Astrocyte (in vitro differentiated cells and primary cell): Measurements from ENCODE around the gene SOBP. TPM values are rescaled to one million over a fixed set of nuclear protein-coding genes. Genes with fewer than 3 reads are reported as not detected.

Experiments
- DNase-seq: peaks from one replicate; pipeline ENCODE4 v3.0.0-alpha.2; 2010; ENCODE audit warnings: low read depth
- FAIRE-seq: peaks from 2 replicates; lab custom pipeline; 2011; peaks lifted over from hg19 to GRCh38; lab: Jason Lieb, UNC
- H2AFZ ChIP-seq: 2 replicates; pipeline ENCODE4 v1.6.0; 2012; ENCODE audit warnings: low read depth, low read length, inconsistent platforms
- H3K27ac ChIP-seq: 2 replicates; pipeline ENCODE4 v1.5.1; 2011; ENCODE audit warnings: low read depth, low read length, inconsistent platforms
- H3K27me3 ChIP-seq: 2 replicates; pipeline ENCODE4 v1.6.0; 2011; ENCODE audit warnings: low read length, inconsistent platforms; ENCODE audit not compliant: insufficient read depth
- H3K36me3 ChIP-seq: 2 replicates; pipeline ENCODE4 v1.5.1; 2011; ENCODE audit warnings: low read length, inconsistent platforms; ENCODE audit not compliant: insufficient read depth
- H3K4me1 ChIP-seq: 2 replicates; pipeline ENCODE4 v1.5.1; 2011; ENCODE audit warnings: low read length, inconsistent platforms; ENCODE audit not compliant: insufficient read depth
- H3K4me2 ChIP-seq: 2 replicates; pipeline ENCODE4 v1.6.0; 2012; ENCODE audit warnings: low read length, inconsistent platforms
- H3K4me3 ChIP-seq: 2 replicates; pipeline ENCODE4 v1.5.1; 2011; ENCODE audit warnings: low read depth, mild to moderate bottlenecking, low read length, inconsistent platforms; ENCODE audit not compliant: insufficient read depth
- H3K79me2 ChIP-seq: 2 replicates; pipeline ENCODE4 v1.6.0; 2012; ENCODE audit warnings: mild to moderate bottlenecking, low read length, inconsistent platforms; ENCODE audit not compliant: insufficient read depth
- H3K9ac ChIP-seq: 2 replicates; pipeline ENCODE4 v1.6.0; 2012; ENCODE audit warnings: mild to moderate bottlenecking, low read length, inconsistent platforms
- H3K9me3 ChIP-seq: 2 replicates; pipeline ENCODE4 v1.5.1; 2012; ENCODE audit warnings: low read depth, mild to moderate bottlenecking, low read length, inconsistent platforms; ENCODE audit not compliant: insufficient read depth
- H4K20me1 ChIP-seq: 2 replicates; pipeline ENCODE4 v1.6.0; 2012; ENCODE audit warnings: low read length, inconsistent platforms; ENCODE audit not compliant: insufficient read depth
- H3K27ac Mint-ChIP-seq: one replicate; pipeline ENCODE4 v1.8.0; 2021; ENCODE audit warnings: mild to moderate bottlenecking, mixed read lengths; ENCODE audit not compliant: unreplicated experiment
- H3K27me3 Mint-ChIP-seq: one replicate; pipeline ENCODE4 v1.8.0; 2021; ENCODE audit warnings: low read depth, mixed read lengths; ENCODE audit not compliant: unreplicated experiment
- H3K36me3 Mint-ChIP-seq: one replicate; pipeline ENCODE4 v1.8.0; 2021; ENCODE audit warnings: low read depth, mixed read lengths; ENCODE audit not compliant: unreplicated experiment
- H3K4me1 Mint-ChIP-seq: one replicate; pipeline ENCODE4 v1.8.0; 2021; ENCODE audit warnings: low read depth, mixed read lengths; ENCODE audit not compliant: unreplicated experiment
- H3K4me3 Mint-ChIP-seq: one replicate; pipeline ENCODE4 v1.8.0; 2021; ENCODE audit warnings: mild to moderate bottlenecking, moderate library complexity, mixed read lengths; ENCODE audit not compliant: unreplicated experiment
- H3K9me3 Mint-ChIP-seq: one replicate; pipeline ENCODE4 v1.8.0; 2021; ENCODE audit warnings: mild to moderate bottlenecking, mixed read lengths; ENCODE audit not compliant: unreplicated experiment
- EZH2 ChIP-seq: IDR thresholded peaks from 2 replicates; pipeline ENCODE4 v1.6.1; 2012; ENCODE audit warnings: mild to moderate bottlenecking, low read length, inconsistent platforms; ENCODE audit not compliant: insufficient read depth
- total RNA-seq: library from RNA; stranded (reverse); gene quantifications from 2 replicates; pipeline ENCODE4 v1.2.1, GENCODE V29; 2021
- TF ChIP-seq, protein P1 (sequence below): IDR thresholded peaks from 2 replicates; pipeline ENCODE4 v1.5.1; 2011; ENCODE audit warnings: low read depth, mild to moderate bottlenecking, inconsistent platforms, low read length, moderate library complexity; ENCODE audit not compliant: insufficient read depth

The SOBP gene
- total RNA-seq, 1 donor from 2014 or later, result 4.7 TPM

DNA sequence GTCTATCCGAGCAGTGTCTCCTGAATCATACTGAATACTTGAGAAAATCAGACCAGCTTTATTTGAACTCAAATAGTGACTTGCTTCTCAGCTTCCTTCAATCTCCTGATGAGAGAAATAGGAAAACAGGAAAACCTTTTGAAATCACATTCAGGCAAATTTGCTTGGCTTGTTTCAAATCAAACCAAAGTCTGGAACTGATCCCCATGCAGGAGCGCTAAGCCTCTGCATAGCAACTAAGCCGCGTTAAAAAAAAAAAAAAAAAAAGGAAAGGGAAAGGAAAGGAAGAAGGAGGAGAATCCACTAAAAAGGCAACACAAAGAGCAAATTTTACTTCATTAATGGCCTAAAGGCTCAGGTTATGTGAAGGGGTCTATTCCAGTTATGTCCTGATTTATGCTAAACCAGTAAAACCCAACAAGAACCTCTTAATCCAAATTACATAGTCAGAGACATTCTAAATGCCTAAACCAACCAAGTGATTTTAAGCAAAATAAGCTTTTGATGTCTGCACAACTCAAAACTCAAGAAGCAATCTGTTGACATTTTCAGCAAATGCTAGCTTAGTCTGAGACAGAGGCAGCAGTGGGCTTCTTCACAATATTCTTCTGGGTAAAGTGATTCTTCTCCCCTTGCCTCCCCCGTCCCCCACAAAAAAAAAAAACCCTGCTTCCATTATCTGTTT is 112.5 kb downstream of the SOBP start:
- Histone ChIP-seq H3K9ac (no peak overlapping the region), H3K36me3 (no peaks in the 10 kb centered on the region), H4K20me1 (no peaks in the 10 kb centered on the region), H3K4me2 (no peak overlapping the region), H3K27me3 (no peaks in the 10 kb centered on the region), H3K79me2 (no peaks in the 10 kb centered on the region), H3K4me3 (no peak overlapping the region), H3K27ac (no peak overlapping the region), H2AFZ (no peak overlapping the region), H3K4me1 (peaks cover 6% of the 10 kb centered on the region), H3K9me3 (no peaks in the 10 kb centered on the region)
- Mint-ChIP-seq H3K4me1 (peaks cover 51% of the 10 kb centered on the region), H3K27me3 (no peaks in the 10 kb centered on the region), H3K36me3 (no peaks in the 10 kb centered on the region), H3K9me3 (no peaks in the 10 kb centered on the region), H3K27ac (peak overlapping the region; percentile 71), H3K4me3 (no peak overlapping the region)
- no peak for TF ChIP-seq EZH2
- TF ChIP-seq, protein P1, sequence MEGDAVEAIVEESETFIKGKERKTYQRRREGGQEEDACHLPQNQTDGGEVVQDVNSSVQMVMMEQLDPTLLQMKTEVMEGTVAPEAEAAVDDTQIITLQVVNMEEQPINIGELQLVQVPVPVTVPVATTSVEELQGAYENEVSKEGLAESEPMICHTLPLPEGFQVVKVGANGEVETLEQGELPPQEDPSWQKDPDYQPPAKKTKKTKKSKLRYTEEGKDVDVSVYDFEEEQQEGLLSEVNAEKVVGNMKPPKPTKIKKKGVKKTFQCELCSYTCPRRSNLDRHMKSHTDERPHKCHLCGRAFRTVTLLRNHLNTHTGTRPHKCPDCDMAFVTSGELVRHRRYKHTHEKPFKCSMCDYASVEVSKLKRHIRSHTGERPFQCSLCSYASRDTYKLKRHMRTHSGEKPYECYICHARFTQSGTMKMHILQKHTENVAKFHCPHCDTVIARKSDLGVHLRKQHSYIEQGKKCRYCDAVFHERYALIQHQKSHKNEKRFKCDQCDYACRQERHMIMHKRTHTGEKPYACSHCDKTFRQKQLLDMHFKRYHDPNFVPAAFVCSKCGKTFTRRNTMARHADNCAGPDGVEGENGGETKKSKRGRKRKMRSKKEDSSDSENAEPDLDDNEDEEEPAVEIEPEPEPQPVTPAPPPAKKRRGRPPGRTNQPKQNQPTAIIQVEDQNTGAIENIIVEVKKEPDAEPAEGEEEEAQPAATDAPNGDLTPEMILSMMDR, result no peak
- no peak for FAIRE-seq
- DNase-seq, result no peak

- H3K27ac Mint-ChIP-seq, result no peak overlapping the region
- H3K4me3 ChIP-seq, result no peak overlapping the region
- no peak for FAIRE-seq
- no peak overlapping the region for H3K4me2 ChIP-seq
- H3K4me3 Mint-ChIP-seq, result no peak overlapping the region
- H3K79me2 ChIP-seq, result no peaks in the 10 kb centered on the region
- H3K9me3 ChIP-seq, result no peaks in the 10 kb centered on the region
- no peak overlapping the region for H3K27ac ChIP-seq
- no peaks in the 10 kb centered on the region for H3K9me3 Mint-ChIP-seq
- H2AFZ ChIP-seq, result no peak overlapping the region
- no peak for DNase-seq
- H3K9ac ChIP-seq, result no peak overlapping the region
- no peaks in the 10 kb centered on the region for H3K27me3 Mint-ChIP-seq
- no peaks in the 10 kb centered on the region for H3K27me3 ChIP-seq
- peaks cover 6% of the 10 kb centered on the region for H3K4me1 ChIP-seq
- TF ChIP-seq EZH2, result no peak
- H3K36me3 Mint-ChIP-seq, result no peaks in the 10 kb centered on the region
- H3K4me1 Mint-ChIP-seq, result peaks cover 51% of the 10 kb centered on the region
- H3K36me3 ChIP-seq, result no peaks in the 10 kb centered on the region
- H4K20me1 ChIP-seq, result no peaks in the 10 kb centered on the region
Measured at GRCh38 chr6:107603006-107603370, 113.1 kb downstream of the SOBP start.

GRCh38 chr6:107604549-107604948 is 114.6 kb downstream of the SOBP start:
- no peak for FAIRE-seq
- peaks cover 40% of the 10 kb centered on the region for H3K4me1 Mint-ChIP-seq

More at GRCh38 chr6:107604549-107604948, 114.6 kb downstream of the SOBP start:
- Mint-ChIP-seq H3K36me3 (no peaks in the 10 kb centered on the region), H3K27ac (no peak overlapping the region), H3K9me3 (no peaks in the 10 kb centered on the region), H3K27me3 (no peaks in the 10 kb centered on the region), H3K4me3 (no peak overlapping the region)
- H3K9me3 ChIP-seq, result no peaks in the 10 kb centered on the region
- H3K4me1 ChIP-seq, result peaks cover 6% of the 10 kb centered on the region
- H3K9ac ChIP-seq, result no peak overlapping the region
- H3K4me3 ChIP-seq, result no peak overlapping the region
- no peaks in the 10 kb centered on the region for H4K20me1 ChIP-seq
- TF ChIP-seq, protein P1, result no peak
- no peak for TF ChIP-seq EZH2
- H3K27ac ChIP-seq, result no peak overlapping the region
- H3K79me2 ChIP-seq, result no peaks in the 10 kb centered on the region
- no peak for DNase-seq
- H3K27me3 ChIP-seq, result no peaks in the 10 kb centered on the region
- H2AFZ ChIP-seq, result no peak overlapping the region
- no peak overlapping the region for H3K4me2 ChIP-seq
- H3K36me3 ChIP-seq, result no peaks in the 10 kb centered on the region
